GM13977 (cell line): ENCODE measurements around the gene NME1.

Source experiments
- DNase-seq: peaks from one replicate; pipeline ENCODE4 v3.0.0; 2012; ENCODE audit warnings: low spot score
- in situ Hi-C: fragments of 300-500 bp; cut with MboI; formaldehyde crosslinking; loops from one replicate; pipeline ENCODE4 v1.12.0; 2022; ENCODE audit warnings: low sequenced_read_pairs, low pct_unique_long_range_greater_than_20kb, mixed read lengths, inconsistent platforms; ENCODE audit not compliant: unreplicated experiment
- TF ChIP-seq, protein P1 (sequence below): IDR thresholded peaks from 2 replicates; pipeline ENCODE4 v1.5.1; 2012; ENCODE audit warnings: mild to moderate bottlenecking, control low read depth; ENCODE audit not compliant: insufficient read depth; ENCODE audit errors: extremely low read depth, missing control alignments

The NME1 gene

DNA sequence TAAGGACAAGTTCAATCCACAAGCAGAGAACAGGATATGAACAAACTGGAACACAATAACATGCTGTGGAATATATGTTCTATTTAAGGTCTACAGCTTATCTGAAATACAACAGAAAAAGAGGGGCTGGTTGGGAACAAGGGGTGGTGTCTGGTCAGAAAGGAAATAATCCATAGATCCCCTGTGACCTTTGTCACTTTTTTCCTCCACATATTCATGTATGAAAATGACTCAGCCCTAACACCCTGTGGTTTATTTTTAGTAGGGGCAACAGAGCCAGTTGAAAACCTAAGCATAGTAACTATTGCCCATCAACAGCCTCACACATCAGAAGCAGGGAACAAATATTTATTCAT, 20.4 kb upstream of the NME1 start:
- TF ChIP-seq, protein P1, sequence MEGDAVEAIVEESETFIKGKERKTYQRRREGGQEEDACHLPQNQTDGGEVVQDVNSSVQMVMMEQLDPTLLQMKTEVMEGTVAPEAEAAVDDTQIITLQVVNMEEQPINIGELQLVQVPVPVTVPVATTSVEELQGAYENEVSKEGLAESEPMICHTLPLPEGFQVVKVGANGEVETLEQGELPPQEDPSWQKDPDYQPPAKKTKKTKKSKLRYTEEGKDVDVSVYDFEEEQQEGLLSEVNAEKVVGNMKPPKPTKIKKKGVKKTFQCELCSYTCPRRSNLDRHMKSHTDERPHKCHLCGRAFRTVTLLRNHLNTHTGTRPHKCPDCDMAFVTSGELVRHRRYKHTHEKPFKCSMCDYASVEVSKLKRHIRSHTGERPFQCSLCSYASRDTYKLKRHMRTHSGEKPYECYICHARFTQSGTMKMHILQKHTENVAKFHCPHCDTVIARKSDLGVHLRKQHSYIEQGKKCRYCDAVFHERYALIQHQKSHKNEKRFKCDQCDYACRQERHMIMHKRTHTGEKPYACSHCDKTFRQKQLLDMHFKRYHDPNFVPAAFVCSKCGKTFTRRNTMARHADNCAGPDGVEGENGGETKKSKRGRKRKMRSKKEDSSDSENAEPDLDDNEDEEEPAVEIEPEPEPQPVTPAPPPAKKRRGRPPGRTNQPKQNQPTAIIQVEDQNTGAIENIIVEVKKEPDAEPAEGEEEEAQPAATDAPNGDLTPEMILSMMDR, result no peak
- in situ Hi-C loops, result no loop called here
- no peak for DNase-seq

DNA sequence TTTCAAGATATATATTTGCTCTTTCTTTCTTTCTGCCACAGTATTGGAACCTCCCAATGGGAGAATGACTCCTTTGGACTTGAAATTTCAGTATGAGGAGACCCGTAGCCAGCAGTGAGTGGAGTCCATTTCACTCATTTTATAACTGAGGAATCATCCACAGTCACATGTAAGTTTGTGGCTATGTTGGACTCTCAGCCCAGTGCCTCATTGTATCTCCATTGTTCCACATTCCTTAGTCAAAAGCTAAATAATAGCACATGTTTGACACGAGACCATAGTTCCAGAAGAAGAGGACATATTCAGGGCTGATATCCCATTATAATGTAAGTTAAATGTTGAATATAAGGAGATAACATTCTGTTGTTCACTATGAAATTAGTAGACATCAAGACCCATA, 20.0 kb upstream of the NME1 start:
- no peak for DNase-seq
- TF ChIP-seq, protein P1, result no peak
- in situ Hi-C loops, result no loop called here

DNA sequence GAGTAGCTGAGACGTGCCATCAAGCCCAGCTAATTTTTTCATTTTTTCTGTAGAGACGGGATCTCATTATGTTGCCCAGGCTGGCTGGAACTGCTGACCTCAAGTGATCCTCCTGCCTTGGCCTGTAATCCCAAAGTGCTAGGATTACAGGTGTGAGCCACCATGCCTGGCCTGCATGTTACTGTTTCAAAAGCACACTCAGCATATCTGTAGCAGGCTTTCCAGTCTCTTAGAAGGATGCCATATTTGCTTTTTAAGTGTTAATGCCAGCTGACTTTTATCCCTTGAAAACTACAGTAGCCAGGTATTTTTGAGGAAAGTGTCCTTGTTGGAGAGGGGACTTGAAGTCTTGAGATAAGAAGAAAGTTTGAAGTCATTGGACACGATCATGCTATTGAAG, 17.4 kb upstream of the NME1 start:
- TF ChIP-seq, protein P1, result no peak
- in situ Hi-C loops, result no loop called here
- DNase-seq, result no peak

DNA sequence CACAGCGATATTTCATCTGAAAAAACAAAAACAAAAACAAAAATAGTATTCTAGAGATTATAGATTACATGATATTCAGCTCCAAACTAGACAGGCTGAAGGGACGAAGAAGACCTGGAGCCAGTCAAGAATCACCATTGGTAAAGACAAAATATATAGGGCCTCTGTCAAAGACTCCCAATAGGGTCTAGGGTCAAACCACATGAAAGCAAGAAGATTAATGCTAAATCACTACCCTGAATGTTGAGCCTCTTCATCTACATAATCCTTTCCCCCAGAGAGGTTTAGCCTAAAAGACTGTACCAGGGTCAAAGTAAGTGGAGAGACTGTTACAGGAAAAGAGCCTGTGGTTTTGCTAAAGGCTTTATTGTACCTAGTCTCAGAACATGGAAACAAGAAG, 10.8 kb upstream of the NME1 start:
- in situ Hi-C loops, result no loop called here

DNA sequence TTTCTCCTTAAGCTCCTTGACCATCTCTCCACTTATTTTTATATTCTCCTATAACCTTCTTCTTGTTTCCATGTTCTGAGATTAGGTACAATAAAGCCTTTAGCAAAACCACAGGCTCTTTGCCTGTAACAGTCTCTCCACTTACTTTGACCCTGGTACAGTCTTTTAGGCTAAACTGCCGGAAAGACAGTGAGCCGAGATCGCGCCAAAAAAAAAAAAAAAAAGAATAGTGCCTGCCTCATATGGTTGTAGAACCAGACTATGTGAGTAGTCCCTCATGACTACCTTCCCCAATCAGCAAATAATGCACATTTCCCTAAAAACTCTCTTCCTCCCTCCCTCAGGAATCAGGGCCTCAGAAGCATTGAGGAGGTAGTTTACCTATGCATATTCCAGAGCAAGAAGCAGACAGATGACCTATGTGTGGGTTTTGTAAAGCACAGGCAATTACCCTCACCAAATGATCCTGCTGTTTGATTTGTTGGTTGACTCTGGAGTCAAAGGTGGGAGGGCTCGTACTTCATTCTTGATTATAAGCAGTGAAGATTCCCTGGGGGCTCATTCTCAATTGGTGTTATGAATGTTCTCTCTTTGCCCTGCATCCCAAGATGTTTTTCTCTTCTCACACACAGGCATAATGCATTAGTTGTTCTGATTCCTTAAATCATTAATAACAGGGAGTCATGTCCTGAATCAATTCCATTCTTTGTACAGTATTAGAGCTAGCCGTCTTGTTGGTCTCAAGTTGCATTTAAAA, 8.9 kb upstream of the NME1 start:
- TF ChIP-seq, protein P1, result no peak
- no peak for DNase-seq
- in situ Hi-C loops, result no loop called here

More for the DNA sequence above, 10.8 kb upstream of the NME1 start:
- no peak for DNase-seq
- TF ChIP-seq, protein P1, result no peak

DNA sequence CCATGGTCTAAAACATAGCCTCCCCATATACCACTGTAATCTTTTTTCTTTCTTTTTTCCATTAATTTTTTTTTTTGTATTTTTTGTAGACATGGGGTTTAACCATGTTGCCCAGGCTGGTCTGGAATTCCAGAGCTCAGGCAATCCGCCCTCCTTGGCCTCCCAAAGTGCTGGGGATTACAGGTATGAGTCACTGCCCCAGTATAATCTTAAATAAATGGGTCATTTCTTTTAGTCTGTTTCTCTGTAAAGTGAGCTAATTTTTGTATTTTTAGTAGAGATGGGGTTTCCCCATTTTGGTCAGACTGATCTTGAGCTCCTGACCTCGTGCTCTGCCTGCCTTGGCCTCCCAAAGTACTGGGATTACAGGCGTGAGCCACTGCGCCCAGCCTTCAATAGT, 5.7 kb upstream of the NME1 start:
- in situ Hi-C loops, result no loop called here
- no peak for DNase-seq
- TF ChIP-seq, protein P1, result no peak
